Ishikawa (cell line): Measurements from ENCODE around the gene MCM8.

Source experiments
- CEBPB ChIP-seq: IDR thresholded peaks from 2 replicates; pipeline ENCODE4 v1.6.1; 2012
- CREB1 ChIP-seq: IDR thresholded peaks from 2 replicates; pipeline ENCODE4 v1.6.1; 2012; ENCODE audit warnings: low read depth
- EP300 ChIP-seq: IDR thresholded peaks from 2 replicates; pipeline ENCODE4 v1.6.1; 2012; ENCODE audit warnings: borderline replicate concordance
- FOXM1 ChIP-seq: IDR thresholded peaks from 2 replicates; pipeline ENCODE4 v1.6.1; 2012; ENCODE audit warnings: low read depth, borderline replicate concordance
- MAX ChIP-seq: IDR thresholded peaks from 2 replicates; pipeline ENCODE4 v1.6.1; 2012
- NFIC ChIP-seq: IDR thresholded peaks from 2 replicates; pipeline ENCODE4 v1.6.1; 2012
- TAF1 ChIP-seq: IDR thresholded peaks from 2 replicates; pipeline ENCODE4 v1.6.1; 2012; ENCODE audit warnings: low read depth, mild to moderate bottlenecking
- YY1 ChIP-seq: IDR thresholded peaks from 2 replicates; pipeline ENCODE4 v1.6.1; 2012; ENCODE audit warnings: low read depth
- ZBTB7A ChIP-seq: IDR thresholded peaks from 2 replicates; pipeline ENCODE4 v1.6.1; 2012; ENCODE audit warnings: low read depth

- TF ChIP-seq TAF1 (no peak), CREB1 (no peak), CEBPB (no peak), ZBTB7A (no peak), NFIC (no peak), YY1 (no peak), FOXM1 (no peak), MAX (no peak), EP300 (no peak)
Measured at GRCh38 chr20:6024768-6025167, 74.3 kb downstream of the MCM8 start.
